ENCODE data around the gene CACNA1F.
"Not testable (repeated sequence)": the region's sequence is repeated elsewhere in the genome, so short reads cannot be mapped to it uniquely, and the experiment has no call there.

The CACNA1F gene

DNA sequence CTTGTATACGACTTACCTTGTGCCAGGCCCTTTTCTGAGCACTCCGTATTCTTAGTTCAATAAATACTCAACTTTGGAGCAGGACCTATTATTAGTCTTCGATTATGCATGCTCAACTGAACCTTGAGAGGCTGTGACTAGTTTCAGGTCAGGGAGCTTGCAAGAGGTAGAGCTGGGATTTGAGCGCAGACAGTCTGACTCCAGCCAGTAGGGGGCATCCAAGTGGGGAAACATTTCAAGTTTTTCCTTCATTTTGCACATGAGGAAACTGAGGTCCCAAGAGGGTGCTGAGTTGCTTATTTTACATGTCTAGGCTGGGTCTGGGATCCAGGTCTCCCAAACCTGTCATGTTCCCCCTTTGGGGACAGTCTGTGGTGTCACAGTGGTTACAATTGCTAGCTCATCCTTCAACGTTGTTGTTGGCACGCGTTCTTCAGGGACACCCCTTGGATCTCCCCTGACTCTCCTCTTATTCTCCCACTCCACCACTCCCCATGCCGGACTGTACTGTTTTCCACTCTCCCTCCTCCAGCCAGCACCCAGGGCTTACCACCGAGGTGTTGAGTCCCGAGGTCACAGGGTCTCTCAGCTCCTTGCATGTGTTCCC lies 40.3 kb downstream of the CACNA1F start:
- DNase-seq, result no peak

DNA sequence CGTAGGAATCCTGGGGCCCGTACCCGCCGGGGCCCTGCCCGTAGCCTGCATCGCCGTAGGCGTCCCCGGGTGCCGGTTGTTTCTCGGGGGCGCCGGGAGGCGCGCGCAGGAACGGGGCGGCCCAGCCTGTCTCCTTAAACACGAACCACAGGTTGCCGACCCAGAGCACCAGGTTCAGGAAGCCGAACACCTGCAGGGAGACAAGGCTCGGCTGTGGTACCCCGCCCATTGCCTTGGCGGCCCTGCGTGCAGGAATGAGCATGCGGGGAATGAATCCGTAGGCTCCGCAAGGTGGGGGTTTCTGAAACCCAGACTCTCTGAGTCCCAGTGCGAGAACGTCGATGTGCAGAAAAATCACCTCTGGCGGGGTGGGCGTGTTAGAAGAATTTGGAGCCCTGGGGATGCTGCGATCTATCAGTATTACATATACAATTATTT lies 41.5 kb downstream of the CACNA1F start:
- no peak for DNase-seq

DNA sequence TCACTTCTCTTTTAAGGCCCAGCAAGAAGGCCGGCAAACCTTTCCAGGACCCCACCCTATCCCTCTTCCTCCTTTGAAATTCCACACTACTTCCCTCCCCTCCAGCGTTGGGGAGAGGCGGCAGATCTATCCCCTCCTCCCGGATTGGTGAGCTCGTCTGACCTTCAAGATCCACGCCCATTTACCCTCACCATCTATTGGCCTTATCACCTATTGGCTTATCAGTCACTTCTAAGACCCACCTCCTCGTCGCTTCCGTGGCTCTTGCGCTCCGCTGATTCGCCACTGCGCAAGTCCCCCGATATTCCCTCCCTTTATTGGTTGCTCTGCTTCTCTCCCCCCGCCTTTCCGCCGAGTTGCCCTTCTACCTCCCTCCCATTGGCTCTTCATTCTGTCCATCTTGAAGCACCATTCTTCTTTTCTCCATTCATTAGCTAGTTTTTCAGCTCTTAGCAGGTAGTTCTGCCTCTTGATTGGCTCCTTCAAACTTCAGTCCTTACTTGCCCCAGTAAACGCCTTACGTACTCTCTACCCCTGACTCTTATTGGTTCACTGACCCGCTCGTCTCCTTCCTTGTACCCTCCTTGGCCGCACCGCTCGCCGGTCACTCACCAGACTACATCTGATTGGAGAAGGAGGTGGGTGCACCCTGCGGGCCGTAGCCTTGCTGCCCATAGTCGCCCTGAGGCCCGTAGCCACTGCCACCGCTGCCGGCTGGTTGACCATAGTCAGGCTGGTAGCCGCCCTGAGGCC lies 42.1 kb downstream of the CACNA1F start:
- DNase-seq, result peak; percentile 99

DNA sequence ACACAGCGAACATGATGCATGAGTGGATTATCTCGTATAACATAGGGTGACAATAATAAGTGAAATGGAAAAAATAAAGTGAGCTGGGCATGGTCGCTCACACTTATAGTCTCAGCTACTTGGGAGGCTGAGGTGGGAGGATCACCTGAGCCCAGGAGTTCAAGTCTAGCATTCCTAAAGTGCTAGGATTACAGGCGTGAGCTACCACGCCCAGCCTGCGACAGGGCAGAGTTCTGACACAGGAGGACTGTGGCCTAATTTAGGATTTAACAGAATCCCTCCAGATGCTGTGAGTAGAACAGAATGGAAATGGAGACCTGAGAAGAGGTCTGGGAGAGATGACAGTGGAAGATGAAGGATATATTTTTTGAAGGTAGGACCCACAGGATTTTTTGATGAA lies 43.5 kb downstream of the CACNA1F start:
- no peak for DNase-seq

DNA sequence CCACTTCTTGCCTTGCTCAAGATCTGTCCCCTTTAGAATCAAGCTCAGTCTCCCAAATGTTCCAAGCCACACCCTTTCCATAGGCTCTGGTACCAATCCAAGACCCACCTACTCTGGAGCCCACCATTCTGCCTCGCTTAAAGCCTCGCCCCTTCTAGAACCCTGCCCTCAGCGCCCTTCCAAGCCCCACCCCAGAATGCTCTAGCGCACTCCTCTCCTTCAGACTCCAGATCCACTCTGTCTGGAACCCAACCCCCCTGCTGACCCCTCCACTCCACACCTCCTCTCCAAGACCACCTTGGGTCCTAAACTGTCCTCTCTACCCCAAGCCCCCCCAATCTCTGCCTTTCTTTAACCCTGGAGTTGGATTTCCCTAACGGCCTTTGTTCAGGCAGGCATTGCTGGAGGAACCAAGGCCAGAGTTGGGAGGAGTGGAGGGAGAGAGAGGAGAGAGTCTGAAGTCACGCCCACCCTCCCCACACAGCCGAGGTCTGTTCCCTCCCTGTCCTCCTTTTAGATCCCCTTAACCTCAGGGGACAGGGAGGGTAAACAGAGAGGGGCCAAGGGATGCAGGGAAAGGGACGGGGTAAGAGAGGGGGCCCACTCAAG lies 44.6 kb downstream of the CACNA1F start:
- no peak for DNase-seq

DNA sequence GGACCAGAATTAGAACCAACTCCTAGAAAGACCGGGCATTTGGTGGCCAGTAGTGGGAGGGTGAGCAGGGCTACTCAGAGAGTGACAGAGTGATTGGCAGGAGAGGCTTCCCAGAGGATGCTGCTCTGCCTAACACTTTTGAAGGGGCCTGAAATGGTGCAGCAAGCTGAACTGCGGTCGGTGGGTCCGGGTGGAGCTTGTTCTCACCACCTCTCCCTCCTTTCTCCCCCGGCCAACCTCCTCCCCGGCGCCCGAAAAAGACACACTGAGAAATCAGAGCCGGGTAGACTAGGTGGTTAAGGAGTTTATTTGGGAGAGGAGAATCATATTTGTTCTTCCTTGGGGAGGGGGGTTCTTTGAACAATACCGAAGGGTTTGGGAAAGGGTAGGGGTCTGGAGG lies 45.6 kb downstream of the CACNA1F start:
- DNase-seq, result no peak

DNA sequence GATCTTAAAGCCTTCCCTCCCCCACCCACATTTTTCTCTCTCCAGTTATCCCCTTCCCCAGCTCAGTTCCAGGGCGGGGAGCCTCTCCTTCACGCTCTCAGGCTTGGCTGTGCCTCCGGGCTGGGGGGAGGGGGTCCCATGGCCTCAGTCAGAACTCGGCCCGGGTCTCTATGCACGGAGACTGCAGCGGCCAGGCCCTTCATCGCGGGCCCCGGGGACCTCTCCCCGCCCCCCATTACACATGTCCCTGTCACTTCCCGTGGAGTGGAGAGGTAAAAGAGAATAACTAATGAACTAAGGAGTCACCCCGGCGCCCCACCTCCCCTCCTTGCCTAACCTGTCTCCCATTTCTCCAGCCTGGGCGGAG lies 46.1 kb downstream of the CACNA1F start:
- DNase-seq, result no peak

DNA sequence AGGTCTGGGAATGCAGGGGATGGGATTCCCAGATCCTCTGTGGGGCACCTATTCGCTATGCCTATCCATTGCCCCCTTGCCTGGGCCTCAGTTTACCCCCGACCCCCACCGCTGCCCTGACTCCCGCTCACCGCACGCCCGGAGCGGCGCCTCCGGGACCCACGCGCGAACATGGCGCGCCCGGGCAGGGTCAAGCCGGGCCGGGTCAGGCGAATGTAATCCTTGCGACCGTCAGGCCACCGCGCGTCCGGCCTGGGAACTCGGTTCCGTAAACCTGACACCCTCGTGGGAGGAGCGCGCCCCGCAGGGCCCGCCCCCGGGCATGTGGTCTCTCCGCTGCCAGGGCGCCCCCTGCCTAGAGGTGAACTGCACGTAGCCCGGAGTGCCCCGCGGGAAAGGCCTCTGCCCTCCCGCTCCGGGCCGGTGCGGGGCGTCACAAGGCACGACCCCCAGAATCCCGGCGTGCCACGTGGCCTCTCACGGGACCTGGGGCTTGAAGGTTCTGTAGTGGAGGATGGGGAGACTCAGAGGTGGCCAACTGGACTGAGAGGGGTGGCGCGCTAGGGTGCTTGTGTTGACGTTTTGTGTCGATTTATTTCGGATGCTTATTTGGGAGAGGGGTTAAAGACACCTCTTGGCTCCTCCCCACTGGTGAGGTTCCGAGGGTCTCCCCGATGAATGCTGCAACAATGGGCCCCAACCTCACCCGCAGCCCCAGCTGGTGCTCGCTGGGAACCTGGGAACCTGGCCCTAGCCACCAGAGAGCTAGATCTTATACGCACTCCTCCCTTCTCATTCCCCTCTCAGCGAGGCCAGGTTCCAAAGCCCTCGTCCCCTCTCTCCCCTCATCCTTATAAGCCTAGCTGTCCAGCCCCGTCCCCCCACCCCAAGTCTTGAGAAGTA lies 46.8 kb downstream of the CACNA1F start, which contains the start of gene PRICKLE3:
PRICKLE3 (minus strand) TSS at position 249 of the 903 bp plus-strand sequence; CDS start at position 173, 76 bp downstream.
- DNase-seq, result peak; percentile 48

DNA sequence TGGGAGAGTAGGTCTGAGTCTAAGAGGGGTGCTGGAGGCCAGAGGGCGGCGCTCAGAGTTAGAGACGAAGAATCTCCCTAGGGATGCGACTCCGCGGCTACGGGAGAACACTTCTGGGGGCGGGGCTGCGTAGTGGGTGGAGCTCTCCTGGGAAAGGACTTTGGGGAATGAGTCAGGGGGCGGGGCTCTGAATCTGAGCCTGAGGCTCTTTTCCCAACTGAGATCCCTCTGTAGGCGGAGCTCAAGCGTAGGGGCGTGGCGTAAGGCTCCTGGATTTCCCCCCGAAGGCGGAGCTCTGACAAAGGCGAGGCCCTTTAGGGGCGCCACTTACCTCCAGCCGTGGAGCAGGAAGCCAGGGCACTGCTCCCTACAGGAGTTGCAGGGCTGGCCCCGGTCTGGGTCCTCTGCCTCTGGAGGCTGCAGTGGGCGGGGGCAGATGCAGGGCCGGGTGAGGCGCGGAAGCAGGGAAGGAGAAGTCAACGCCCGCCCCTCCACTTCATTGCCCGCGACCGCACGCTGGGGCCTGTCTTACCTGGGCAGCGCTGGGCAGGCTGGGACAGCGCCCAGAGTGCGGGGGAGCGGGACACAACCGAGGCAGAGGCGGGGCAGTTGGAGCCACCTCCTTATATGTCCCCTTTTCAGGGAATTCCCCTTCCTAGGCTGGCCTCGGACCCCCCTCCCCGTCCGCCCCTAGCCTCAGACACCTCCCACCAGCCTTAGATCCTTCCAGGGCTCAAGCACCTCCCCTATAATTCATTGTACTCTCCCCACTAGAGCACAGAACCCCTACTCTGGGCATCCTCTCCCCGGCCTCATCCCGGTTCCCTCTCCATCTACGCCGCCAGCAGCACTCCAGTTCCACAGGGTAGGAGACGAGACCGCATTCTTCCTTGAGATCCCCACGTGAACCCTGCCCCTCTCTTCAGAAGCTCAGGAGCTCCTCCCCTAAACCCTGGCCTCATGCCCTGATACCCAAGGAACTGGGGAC lies 48.6 kb downstream of the CACNA1F start:
- DNase-seq, result peak; percentile 87

DNA sequence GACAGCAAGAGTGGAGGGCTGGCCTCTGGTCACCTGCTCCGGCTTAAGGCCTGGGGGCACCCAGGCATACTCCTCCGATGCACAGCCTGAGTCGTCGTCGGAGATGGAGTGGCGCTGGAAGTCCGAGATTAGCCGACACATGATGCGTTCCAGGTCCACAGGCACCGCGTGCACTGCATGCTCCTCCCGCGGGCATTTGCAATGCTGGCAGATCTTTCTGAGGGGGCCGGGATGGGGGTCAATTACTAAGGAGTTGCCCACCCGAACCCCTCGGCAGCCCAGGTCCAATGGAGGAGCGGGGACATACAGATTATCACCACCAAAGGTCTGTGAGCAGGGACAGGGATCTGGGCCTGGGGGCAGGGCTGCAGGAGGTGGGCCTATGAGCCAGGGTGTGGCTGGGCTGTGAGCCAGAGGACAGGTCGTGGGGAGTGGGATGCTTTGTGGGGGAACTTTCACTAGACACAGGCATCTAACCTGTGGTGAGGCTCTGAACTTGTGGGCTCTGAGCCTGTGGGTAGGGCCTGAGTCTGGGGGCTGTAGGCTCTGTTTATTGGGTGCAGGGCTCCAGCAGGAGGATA lies 49.3 kb downstream of the CACNA1F start:
- no peak for DNase-seq

DNA sequence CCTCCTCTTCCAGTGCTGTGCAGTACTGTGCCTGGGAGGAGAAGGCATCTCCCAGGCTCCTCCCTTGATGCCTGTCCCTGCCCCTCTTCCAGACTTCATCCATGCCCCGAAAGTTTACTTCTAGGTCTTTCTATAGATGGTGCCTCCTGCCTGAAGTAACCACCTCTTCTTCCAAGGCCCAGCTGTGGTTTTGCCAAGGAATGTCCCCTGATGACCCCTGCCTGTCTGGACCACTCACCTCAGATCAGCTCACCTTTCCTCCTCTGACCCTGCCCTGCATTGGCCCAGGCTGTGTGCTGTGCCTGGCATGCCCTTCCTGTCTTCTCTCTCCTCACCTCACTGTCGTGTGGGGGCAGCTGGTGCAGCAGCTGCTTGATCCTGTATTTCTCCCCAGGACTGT lies 53.8 kb downstream of the CACNA1F start:
- DNase-seq, result no peak

DNA sequence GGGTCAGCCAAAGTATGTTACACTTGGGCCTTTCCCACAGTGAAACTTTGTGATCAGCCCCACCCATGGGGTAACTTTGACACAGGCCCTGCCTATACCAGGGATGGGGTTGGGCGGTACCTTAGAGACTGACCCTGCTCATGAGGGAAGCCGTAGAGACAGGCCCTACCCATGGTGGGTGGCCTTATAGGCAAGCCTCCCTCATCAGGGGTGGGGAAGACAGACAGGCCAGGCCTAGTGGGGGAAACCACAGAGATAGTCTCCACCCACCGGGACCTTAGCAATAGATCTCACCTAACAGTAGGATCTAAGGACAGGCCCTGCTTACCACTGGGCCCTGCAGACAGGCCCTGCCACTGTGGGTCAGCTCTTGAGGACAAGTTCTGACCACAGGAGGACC lies 54.6 kb downstream of the CACNA1F start:
- no peak for DNase-seq

DNA sequence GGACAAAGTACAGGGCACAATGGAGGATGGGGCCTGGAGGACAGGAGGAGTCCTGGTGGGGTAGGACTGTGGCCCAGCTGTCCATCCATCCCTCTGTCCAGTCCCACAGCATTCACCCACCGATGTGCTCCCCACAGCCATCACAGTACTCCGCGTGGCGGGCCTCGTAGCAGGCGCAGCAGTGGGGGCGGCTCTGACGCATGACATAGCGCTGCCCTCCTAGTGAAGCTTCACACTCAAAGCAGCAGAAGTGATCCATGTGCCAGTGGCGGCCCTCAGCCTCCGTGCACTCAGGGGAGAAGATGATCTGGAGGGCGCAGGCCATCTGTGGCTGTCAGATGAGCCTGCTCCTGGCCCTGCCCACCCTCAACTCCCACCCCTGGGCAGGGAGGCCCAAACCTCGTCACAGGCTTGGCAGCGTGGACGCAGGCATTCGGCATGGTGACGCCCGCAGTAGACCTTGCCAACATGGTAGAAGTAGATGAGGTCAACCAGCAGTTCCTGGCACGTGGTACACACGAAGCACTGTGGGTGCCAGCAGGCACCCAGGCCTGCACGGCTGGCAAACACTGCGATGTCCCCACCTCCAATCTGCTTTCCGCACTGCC lies 55.2 kb downstream of the CACNA1F start:
- DNase-seq, result no peak

DNA sequence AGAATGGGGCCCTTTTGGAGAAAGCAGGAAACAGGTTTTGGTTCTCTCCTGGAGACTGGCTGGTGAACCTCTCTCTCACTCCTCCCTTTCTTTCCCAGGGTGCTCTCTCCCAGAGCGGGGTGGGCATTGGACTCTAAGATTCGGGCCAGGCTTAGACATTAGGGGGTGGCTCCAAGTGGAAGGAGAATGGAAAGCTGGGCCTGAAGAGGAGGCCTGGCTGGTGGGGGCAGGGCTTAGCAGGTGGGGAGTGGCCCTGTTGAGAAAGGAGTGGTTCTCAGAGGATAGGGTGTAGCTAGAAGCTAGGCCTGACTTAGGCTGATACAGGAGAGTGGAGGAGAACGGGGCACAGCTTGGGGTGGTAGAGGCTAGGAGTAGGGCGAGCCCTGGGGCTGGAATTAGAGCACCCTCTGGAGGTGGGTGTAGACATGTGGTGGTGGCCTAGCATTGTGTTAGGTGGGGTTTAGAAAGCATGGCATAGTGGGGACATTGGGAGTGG lies 55.8 kb downstream of the CACNA1F start:
- DNase-seq, result no peak

DNA sequence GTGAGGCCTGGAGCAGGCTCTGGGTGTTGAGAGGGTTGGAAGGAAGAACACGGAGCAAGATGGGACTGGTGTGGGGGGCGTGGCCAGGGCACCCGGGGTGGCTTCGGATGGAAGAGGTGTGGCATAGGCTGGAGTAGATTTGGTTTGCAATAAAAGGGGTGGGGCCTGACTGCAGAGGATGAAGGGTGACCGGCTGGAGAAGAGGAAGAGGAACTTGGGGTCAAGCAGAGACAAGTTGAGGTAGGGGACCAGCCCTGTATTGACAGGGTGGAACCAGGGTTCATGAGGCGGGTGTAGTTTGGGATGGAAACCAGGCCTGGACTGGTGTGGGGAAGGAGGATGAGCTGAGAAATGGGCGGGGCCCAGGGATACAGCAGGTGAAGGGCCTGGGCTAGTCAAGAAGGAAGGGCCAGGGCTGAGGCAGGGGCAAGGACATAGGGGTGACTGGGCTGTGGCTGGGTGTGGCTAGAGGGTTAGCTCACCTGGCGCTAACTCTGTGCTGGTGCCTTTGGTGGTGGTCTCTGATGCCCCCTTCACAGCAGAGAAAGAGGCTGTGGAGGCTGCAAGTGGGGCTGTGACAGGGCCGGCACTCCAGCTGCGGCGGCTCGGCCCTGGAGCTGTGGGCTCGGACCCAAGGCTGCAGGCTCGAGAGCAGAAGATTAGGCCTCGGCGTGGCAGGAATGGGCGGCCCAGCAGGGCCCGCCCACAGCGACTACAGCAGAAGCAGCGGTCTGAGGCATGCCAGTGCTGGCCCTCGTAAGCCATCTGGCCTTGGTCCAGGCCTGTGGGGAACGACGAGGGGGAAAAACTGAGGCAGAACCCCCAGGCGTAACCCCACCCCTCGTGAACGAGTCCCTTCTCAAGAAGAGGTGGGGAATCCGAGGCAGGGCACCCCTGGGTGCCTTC lies 56.5 kb downstream of the CACNA1F start:
- DNase-seq, result no peak

DNA sequence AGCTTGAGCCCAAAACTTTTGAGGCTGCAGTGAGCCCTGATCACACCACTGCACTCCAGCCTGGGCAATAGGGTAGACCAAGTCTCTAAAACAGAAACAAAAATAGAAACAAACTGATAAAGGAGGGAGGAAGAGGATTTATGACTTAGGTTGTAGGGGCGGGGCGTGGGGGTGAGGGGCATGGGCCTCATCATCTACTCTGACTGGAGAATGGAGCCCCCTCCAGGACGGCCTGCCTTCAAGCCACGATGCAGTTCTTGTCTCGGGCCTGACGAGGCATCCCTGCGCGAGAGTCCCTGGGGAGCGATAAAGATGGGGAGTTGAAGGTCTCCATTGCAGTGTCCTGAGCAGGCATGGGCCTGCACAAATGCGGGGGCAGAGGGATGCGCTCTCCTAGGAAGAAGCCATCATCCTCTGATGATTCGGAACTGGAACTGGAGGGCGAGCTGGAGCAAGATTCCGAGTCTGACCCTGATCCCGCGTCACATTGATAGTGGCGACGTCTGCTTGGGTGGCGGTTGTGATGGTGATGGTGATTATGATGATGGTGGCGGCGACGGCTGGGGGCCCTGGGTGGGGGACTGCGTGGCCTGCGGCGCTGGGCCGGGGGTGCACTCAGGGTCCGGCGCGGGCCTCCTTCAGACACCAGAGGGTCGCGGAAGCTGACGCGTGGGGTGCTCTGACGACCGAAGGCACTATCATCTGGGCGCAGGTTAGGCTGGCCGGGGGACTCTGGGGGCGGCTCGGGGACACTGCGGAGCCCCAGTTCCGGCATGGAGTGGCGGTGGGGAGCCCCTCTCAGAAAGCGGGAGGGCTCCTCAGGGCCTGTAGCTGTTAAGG lies 57.5 kb downstream of the CACNA1F start:
- DNase-seq, result no peak

DNA sequence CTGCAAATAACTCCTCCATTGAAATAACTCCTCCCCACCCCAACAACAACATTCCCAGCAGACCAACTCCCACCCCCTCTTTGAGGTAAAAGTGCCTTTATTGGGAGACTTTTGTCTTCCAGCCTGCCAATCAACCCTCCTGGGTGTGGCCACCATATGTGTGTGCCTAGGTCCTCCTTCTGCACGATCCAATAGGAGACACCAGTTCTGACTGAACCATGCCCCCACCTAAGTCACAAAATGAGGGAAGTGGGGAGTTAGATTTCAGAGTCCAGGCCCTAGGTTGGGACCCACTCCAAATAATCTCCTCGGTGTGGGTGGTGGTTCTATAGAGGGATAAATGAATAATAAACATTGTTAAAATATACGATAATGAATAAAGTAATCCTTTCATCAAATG lies 58.4 kb downstream of the CACNA1F start:
- DNase-seq, result no peak

DNA sequence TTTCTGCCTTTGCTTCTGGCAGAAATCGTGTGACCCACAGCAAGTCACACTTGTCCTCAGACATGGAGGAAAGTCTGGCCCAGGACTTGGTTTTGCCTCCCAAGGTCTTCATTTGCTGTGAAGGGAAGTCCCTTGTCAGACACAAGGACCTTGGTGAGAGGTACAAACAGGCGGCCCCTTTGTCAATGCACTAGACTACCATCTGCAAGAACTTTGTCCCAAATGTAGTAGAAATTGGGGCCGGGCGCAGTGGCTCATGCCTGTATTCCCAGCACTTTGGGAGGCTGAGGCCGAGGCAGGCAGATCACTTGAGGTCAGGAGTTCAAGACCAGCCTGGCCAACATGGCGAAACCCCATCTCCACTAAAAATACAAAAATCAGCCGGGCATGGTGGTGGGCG lies 59.6 kb downstream of the CACNA1F start:
- DNase-seq, result not testable (repeated sequence)

DNA sequence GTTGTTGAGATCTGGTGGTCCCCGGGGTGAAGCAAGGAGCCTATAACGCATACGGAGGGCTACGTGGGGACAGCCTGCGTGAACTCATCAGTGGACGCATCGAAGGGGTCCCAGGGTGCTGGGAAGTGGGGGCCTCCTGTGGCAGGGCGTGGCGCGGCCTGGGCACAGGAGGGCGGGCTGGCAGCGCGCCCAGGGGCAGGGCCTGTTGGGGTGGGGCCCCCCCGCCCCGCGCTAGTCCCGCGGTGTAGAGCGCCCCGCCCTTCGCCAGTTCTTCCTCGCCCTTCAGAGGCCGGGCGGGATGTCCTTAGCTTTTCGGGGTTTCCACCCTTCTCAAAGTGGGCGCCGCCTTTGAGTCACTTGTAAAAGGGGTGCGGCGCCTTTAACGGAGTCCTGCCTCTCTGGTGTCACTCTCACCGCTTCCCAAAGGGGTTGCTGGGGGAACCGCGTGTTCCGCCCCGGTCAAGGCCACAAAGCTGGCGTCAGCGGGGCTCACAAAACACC lies 60.8 kb downstream of the CACNA1F start:
- no peak for DNase-seq

Data from fibroblast of upper back skin (primary cell).